NOMO-1 treated with dmso at 0.1 percent for 144 hours (cell line): ENCODE measurements around the gene CEACAM1.
"Not testable (repeated sequence)": the region's sequence is repeated elsewhere in the genome, so short reads cannot be mapped to it uniquely, and the experiment has no call there.

Experiments used
- DNase-seq: peaks from one replicate; lab custom pipeline; 2025; ENCODE audit not compliant: unreplicated experiment; lab: John Stamatoyannopoulos, UW

The CEACAM1 gene

GRCh38 chr19:42549067-42549466 is 20.8 kb upstream of the CEACAM1 start:
- DNase-seq, result not testable (repeated sequence)

DNA sequence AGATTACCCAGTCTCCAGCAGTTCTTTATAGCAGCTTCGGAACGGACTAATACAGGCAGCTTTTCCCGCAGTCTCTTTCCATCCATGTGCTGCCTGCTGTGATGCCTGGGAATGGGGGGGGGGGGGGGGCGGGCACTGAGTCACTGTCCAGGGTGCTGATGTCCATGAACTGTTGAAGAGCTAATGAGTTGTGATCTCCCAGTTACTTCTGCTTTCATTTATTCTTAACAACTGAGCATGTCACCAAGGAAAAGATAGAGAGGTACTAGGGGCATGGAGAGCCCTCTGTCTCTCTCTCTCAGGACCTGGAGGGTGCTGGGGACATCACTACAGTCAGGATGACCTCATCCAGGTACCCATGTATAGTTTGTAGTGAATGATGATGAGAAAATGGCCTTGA is 20.3 kb upstream of the CEACAM1 start:
- no peak for DNase-seq

- DNase-seq, result no peak
These were observed 19.6 kb upstream of the CEACAM1 start for GRCh38 chr19:42547929-42548328.

DNA sequence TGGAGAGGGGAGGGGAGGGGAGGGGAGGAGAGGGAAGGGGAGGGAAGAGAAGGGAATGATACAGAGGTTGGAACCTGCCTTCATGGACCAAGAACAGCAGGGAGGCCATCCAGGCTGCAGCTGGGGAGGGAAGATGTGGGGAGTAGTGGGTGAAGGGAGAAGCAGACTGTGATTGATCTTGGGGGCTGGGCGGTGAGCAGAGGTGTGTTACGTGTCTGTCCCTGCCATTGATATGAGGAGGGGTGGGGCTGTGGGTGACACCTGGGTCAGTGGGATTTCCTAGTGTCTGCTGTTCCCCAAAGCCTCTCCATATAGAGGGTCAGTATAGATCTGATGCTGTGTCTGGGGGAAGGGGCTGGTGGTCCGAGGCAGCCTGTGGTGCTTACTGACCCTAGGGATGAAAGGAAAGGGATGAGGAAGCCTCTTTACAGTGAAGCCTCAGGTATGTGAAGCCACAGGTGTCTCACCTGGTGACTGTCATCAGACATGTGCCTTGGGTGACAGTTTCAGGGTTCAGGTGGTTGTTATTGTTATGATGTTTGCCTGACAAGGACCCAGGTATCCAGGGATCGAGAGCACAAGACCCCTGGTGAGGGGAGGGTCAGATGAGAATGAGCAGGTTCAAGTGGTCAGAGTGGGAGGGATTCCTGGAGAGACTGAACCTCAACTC is 18.7 kb upstream of the CEACAM1 start:
- no peak for DNase-seq

GRCh38 chr19:42544146-42544545 is 15.9 kb upstream of the CEACAM1 start:
- DNase-seq, result no peak

- DNase-seq, result no peak
These were observed 14.5 kb upstream of the CEACAM1 start for GRCh38 chr19:42542791-42543190.

DNA sequence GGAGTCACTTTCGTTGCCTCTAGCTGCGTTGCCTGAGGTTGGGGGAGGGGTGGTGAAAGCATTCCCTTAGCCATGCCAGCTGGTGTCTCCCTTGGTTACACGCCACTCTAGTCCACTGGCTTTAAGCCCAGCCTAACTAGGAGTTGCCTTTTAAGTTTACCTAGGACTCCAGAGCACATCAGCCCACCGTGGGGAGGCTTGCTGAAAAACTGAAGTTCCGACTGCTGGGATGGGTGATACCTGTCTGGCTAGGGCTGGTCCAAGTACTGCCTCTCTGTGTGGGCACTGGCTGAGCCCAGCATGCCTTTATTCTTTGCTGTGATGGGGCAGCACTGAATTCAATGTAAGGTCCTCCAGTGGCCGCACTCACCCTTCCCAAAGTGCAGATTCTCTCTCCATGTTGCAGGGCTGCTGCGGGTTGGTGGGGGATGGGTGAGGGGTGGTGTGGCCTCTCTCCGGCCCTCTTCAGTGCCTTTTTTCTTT is 11.8 kb upstream of the CEACAM1 start:
- no peak for DNase-seq

DNA sequence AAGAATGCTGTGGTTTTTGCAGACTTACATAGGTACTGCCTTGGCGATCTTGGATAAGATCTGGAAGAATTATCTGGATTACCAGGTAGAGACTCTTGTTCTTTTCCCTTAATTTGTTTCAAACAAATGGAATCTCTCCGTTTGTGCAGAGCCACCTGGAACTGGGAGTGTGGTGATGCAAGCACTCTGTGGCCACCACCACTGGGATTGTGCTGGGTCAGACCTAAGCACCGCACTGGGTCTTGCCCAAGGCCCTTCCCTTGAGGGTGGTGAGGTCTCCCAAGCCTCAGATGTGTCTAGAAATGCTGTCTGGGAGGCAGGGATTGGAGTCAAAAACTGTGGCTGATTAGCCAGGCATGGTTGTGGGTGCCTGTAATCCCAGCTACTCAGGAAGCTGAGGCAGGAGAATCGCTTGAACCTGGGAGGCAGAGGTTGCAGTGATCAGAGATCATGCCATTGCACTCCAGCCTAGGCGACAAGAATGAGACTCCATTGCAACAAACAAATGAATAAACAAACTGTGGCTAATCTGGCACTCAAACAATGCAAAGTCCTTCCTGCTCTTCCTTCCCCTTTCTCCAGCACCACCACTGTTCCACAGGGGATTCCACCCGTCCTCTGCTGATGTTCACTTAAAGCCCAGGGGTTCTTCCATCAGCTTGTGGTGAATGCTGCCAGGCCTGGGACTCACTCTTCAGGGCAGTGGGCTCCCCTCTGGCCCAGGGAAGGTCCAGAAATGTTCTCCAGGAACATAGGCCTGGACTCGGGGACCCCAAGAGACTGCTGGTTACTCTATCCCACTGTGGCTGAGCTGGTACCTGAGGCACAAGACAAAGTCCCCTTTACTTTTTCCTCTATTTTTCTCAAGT is 10.8 kb upstream of the CEACAM1 start:
- no peak for DNase-seq

DNA sequence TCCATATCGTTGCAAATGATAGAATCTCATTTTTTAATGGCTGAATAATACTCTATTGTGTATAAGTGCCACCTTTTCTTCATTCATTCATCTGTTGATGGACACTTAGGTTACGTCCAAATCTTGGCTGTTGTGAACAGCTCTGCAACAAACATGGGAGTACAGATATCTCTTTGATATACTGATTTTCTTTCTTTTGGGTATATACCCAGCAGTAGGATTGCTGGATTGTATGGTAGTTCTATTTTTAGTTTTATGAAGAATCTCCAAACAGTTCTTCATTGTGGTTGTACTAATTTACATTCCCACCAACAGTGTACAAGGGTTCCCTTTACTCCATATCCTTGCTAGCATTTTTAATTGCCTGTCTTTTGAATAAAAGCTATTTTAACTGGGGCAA is 7.0 kb upstream of the CEACAM1 start:
- DNase-seq, result not testable (repeated sequence)

DNA sequence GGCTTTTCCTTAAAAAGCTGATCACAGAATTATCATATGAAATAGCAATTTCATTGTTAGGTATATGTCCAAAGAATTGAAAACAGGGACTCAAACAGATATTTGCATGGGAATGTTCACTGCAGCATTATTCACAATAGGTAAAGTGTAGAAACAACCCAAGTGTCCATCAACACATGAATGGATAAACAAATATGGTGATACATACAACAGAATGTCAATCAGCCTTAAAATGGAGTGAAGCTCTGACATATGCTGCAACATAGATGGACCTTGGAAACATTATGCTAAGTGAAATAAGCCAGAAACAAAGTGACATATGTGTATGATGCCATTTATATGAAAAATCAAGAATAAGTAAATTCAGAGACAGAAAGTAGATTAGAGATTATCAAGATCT is 6.1 kb upstream of the CEACAM1 start:
- no peak for DNase-seq

- no peak for DNase-seq
These were observed 4.6 kb upstream of the CEACAM1 start for GRCh38 chr19:42532891-42533290.

GRCh38 chr19:42531313-42531712 is 3.0 kb upstream of the CEACAM1 start:
- no peak for DNase-seq

DNA sequence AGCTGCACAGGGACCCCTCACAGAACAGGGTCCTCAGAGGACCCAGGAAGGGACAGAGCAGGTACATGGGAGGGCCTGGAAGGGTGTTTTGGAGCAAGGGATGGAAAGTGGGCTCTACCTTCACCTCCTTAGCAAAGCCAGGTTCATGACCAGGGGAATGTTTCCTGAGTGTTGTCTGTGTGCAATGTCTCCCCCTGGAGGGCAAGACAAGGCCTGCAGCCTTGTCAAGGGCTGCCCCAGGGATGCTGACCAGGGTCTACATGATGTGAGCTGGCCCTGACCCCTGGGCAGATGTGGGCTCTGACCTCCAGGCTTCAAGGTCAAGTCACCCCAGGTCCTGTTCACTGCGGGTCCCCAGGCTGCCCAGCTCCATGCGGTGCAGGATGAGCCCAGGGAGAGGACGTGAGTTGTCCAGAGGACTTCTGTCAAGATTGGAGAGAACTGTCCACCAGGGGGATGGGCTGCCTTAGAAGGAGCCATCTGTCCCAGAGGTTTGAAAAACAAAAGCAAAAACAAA is 1.0 kb upstream of the CEACAM1 start:
- no peak for DNase-seq

GRCh38 chr19:42524943-42525342 is 3.3 kb downstream of the CEACAM1 start:
- DNase-seq, result no peak

DNA sequence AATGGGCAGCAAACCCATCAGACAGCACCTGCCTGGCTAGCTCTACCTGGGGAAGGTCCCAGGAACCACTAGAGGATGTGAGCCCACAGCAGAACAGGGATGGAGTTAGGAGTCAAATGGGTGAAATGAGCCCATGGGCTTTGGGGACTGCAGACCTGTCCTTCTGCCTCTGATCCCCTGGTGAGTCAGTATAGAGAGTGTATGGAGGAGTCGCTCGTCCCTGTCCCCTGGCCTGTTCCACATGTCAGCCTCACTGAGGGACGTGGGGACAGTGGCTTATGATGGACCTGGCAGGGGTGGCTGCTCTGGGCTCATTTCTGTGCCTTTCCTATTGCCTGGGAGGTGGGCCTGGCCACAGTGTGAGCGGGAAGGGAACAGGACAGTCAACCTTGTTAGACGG is 4.0 kb downstream of the CEACAM1 start:
- no peak for DNase-seq

DNA sequence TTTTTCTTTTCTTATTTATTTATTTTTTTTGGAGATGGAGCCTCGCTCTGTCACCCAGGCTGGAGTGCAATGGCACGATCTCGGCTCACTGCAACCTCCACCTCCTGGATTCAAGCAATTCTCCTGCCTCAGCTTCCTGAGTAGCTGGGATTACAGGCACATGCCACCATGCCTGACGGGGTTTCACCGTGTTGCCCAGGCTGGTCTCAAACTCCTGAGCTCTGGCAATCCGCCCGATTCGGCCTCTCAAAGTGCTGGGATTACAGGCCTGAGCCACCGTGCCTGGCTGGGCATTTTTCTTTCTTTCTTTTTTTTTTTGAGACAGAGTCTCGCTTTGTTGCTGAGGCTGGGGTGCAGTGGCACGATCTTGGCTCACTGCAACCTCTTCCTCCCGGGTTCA is 6.0 kb downstream of the CEACAM1 start:
- not testable (repeated sequence) for DNase-seq

- DNase-seq, result no peak
These were observed 6.8 kb downstream of the CEACAM1 start for GRCh38 chr19:42521346-42522030.

GRCh38 chr19:42519108-42519507 is 9.2 kb downstream of the CEACAM1 start:
- no peak for DNase-seq

- no peak for DNase-seq
These were observed 11.5 kb downstream of the CEACAM1 start for GRCh38 chr19:42516771-42517170.

- no peak for DNase-seq
These were observed 12.9 kb downstream of the CEACAM1 start for GRCh38 chr19:42515241-42515832.

GRCh38 chr19:42514449-42514848 is 13.8 kb downstream of the CEACAM1 start:
- DNase-seq, result no peak
